Measurements from ENCODE around the gene CTTNBP2NL. TPM values are rescaled to one million over a fixed set of nuclear protein-coding genes. Genes with fewer than 3 reads are reported as not detected.

The CTTNBP2NL gene
- total and polyA plus RNA-seq, 2 of the 4 experiments (the other 2 are of a cell fraction): 12.4 to 22.0 TPM

GRCh38 chr1:112396653-112397471 is 848 bp downstream of the CTTNBP2NL start (continued):
- no peak for TF ChIP-seq BHLHE40 (IDR thresholded peaks at IDR 0.05; ENCODE audit: low read depth, low read length)
- no peak for TF ChIP-seq MAFK (IDR thresholded peaks at IDR 0.05; ENCODE audit: low read depth, low read length)
- TF ChIP-seq NFE2L2 (IDR thresholded peaks at IDR 0.05; ENCODE audit: low read depth, low read length): no peak

- Histone ChIP-seq H4K20me1 (ENCODE audit: insufficient read depth, low read length) (peaks cover 12% of the 10 kb centered on the region; the same call in 1 of the 2 replicates), H4K91ac (ENCODE audit: insufficient read depth, low read depth, low read length) (no peak overlapping the region), H3K27me3 (ENCODE audit: control insufficient read depth, insufficient read depth, low read length) (no peaks in the 10 kb centered on the region), H3K4me2 (ENCODE audit: low read depth, low read length) (peak overlapping the region; percentile 93), H2AK9ac (replicated peaks; ENCODE audit: low read depth, low read length, poor library complexity) (no peak overlapping the region), H3K14ac (replicated peaks; ENCODE audit: low read depth, low read length) (peak overlapping the region; percentile 10; the same call in 1 of the 2 replicates), H3K56ac (ENCODE audit: extremely low read depth, insufficient read depth, low read length) (0 out of 2 replicates have a peak overlapping the region, but pooled peaks have one; percentile 21), H3K36me3 (ENCODE audit: control insufficient read depth, insufficient read depth, low read length) (peaks cover 2% of the 10 kb centered on the region; the same call in 1 of the 2 replicates), H3K9me1 (ENCODE audit: insufficient read depth, low read length) (peaks cover 11% of the 10 kb centered on the region), H3K27ac (ENCODE audit: insufficient read depth, low read length) (no peak overlapping the region), H2AK5ac (ENCODE audit: low read depth, low read length) (no peak overlapping the region), H2BK20ac (ENCODE audit: low read depth, low read length) (no peak overlapping the region), H2AFZ (replicated peaks; ENCODE audit: low read length, poor library complexity) (no peak overlapping the region), H3K4me1 (ENCODE audit: control insufficient read depth, insufficient read depth, low read length) (peaks cover 22% of the 10 kb centered on the region), H3K79me1 (ENCODE audit: low read depth in 1 of 2, low read length in 2 of 2) (peaks cover 18 to 41% of the 10 kb centered on the region in 2 experiments; a peak in 3 of 4 replicates), H2BK120ac (ENCODE audit: low read depth, low read length) (no peak overlapping the region), H3K9ac (ENCODE audit: low read depth, low read length) (peak overlapping the region; percentile 25; the same call in 1 of the 2 replicates), H3K9me3 (ENCODE audit: control insufficient read depth, insufficient read depth, low read length) (no peaks in the 10 kb centered on the region), H3K4ac (ENCODE audit: low read depth, low read length) (peak overlapping the region; percentile 39; the same call in 1 of the 2 replicates), H3K23ac (ENCODE audit: low read depth, low read length) (peak overlapping the region; percentile 25; the same call in 1 of the 2 replicates), H4K5ac (ENCODE audit: low read depth, low read length) (no peak overlapping the region), H4K8ac (ENCODE audit: low read depth in 2 of 2, low read length in 2 of 2) (no peak overlapping the region), H3K18ac (ENCODE audit: low read depth, low read length) (no peak overlapping the region), H2BK5ac (ENCODE audit: low read depth, low read length, poor library complexity, severe bottlenecking) (peak overlapping the region; percentile 68), H2BK15ac (ENCODE audit: low read depth, low read length) (no peak overlapping the region), H3K4me3 (ENCODE audit: insufficient read depth, low read depth, low read length) (peak overlapping the region; percentile 85; the same call in 1 of the 2 replicates)
- whole genome bisulfite sequencing, 2 experiments (ENCODE audit: extremely low coverage in 2 of 2, insufficient read length in 1 of 2): no CpG with 5 or more reads among the region's 4 CpGs
- in situ Hi-C loops (cut with MboI; ENCODE audit: low sequenced_read_pairs) (no loop called here), intact Hi-C loops (cut with micrococcal nuclease) (no loop called here), dilution Hi-C loops (cut with HindIII; ENCODE audit: low sequenced_read_pairs, unreplicated experiment) (no loop called here)
- no TSS peak for BruUV-seq (replicated peaks)
- TF ChIP-seq MAFK (IDR thresholded peaks at IDR 0.05; ENCODE audit: low read depth, low read length): no peak
- TF ChIP-seq BHLHE40 (IDR thresholded peaks at IDR 0.05; ENCODE audit: low read depth, low read length): no peak
- TF ChIP-seq MAZ (IDR thresholded peaks at IDR 0.05; ENCODE audit: borderline replicate concordance, low read depth, low read length): no peak
- TF ChIP-seq FOS (IDR thresholded peaks at IDR 0.05; ENCODE audit: low read depth, low read length): no peak
- no peak for TF ChIP-seq RAD21 (IDR thresholded peaks at IDR 0.05; ENCODE audit: low read length)
- TF ChIP-seq, protein P1, sequence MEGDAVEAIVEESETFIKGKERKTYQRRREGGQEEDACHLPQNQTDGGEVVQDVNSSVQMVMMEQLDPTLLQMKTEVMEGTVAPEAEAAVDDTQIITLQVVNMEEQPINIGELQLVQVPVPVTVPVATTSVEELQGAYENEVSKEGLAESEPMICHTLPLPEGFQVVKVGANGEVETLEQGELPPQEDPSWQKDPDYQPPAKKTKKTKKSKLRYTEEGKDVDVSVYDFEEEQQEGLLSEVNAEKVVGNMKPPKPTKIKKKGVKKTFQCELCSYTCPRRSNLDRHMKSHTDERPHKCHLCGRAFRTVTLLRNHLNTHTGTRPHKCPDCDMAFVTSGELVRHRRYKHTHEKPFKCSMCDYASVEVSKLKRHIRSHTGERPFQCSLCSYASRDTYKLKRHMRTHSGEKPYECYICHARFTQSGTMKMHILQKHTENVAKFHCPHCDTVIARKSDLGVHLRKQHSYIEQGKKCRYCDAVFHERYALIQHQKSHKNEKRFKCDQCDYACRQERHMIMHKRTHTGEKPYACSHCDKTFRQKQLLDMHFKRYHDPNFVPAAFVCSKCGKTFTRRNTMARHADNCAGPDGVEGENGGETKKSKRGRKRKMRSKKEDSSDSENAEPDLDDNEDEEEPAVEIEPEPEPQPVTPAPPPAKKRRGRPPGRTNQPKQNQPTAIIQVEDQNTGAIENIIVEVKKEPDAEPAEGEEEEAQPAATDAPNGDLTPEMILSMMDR (conservative IDR thresholded peaks at IDR 0.05; ENCODE audit: low read depth, low read length): no peak
- TF ChIP-seq, protein P2, sequence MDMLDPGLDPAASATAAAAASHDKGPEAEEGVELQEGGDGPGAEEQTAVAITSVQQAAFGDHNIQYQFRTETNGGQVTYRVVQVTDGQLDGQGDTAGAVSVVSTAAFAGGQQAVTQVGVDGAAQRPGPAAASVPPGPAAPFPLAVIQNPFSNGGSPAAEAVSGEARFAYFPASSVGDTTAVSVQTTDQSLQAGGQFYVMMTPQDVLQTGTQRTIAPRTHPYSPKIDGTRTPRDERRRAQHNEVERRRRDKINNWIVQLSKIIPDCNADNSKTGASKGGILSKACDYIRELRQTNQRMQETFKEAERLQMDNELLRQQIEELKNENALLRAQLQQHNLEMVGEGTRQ (IDR thresholded peaks at IDR 0.05; ENCODE audit: low read depth, low read length): no peak
- TF ChIP-seq SMC3 (IDR thresholded peaks at IDR 0.05; ENCODE audit: low read depth, low read length): no peak
- TF ChIP-seq ELK1 (IDR thresholded peaks at IDR 0.05; ENCODE audit: borderline replicate concordance, low read depth, low read length): no peak
- CTCF ChIA-PET: interaction anchor here (0.6 kb wide), 1 partner anchor 226 kb away, joined by 3 read pairs; no protein-coding TSS in a partner anchor
- no peak for ATAC-seq (ENCODE audit: low read depth)
- POLR2A ChIA-PET (ENCODE audit: unreplicated experiment): no interaction called here
- DNase-seq: no peak
Observed at GRCh38 chr1:112397841-112398240, 1.8 kb downstream of the CTTNBP2NL start.
